Measurements from ENCODE around the gene MAN1C1. TPM values are rescaled to one million over a fixed set of nuclear protein-coding genes. Genes with fewer than 3 reads are reported as not detected.

Gene MAN1C1
- total RNA-seq, 1 donor from 2014 or later, result 64.7 TPM

- Mint-ChIP-seq H3K4me3 (ENCODE audit: unreplicated experiment) (no peak overlapping the region), H3K27me3 (ENCODE audit: unreplicated experiment) (no peaks in the 10 kb centered on the region), H3K27ac (ENCODE audit: unreplicated experiment) (no peak overlapping the region), H3K4me1 (ENCODE audit: unreplicated experiment) (peaks cover 17% of the 10 kb centered on the region), H3K36me3 (ENCODE audit: unreplicated experiment) (peaks cover 17% of the 10 kb centered on the region), H3K9me3 (ENCODE audit: unreplicated experiment) (no peaks in the 10 kb centered on the region)
- no peak for TF ChIP-seq CTCF (IDR thresholded peaks at IDR 0.05)
- no peak for DNase-seq (ENCODE audit: extremely low spot score, unreplicated experiment)
These were observed 197.3 kb downstream of the MAN1C1 start for GRCh38 chr1:25813734-25814471.

- Mint-ChIP-seq H3K27me3 (ENCODE audit: unreplicated experiment) (no peaks in the 10 kb centered on the region), H3K9me3 (ENCODE audit: unreplicated experiment) (no peaks in the 10 kb centered on the region), H3K4me1 (ENCODE audit: unreplicated experiment) (peaks cover 23% of the 10 kb centered on the region), H3K36me3 (ENCODE audit: unreplicated experiment) (peaks cover 12% of the 10 kb centered on the region), H3K27ac (ENCODE audit: unreplicated experiment) (no peak overlapping the region), H3K4me3 (ENCODE audit: unreplicated experiment) (no peak overlapping the region)
- TF ChIP-seq CTCF (IDR thresholded peaks at IDR 0.05), result no peak
- no peak for DNase-seq (ENCODE audit: extremely low spot score, unreplicated experiment)
These were observed 198.0 kb downstream of the MAN1C1 start for GRCh38 chr1:25814549-25815087.

- H3K4me3 Mint-ChIP-seq (ENCODE audit: unreplicated experiment), result no peak overlapping the region
These were observed 198.9 kb downstream of the MAN1C1 start for GRCh38 chr1:25815208-25816111.

GRCh38 chr1:25816112-25816718, 199.6 kb downstream of the MAN1C1 start:
- Mint-ChIP-seq H3K36me3 (ENCODE audit: unreplicated experiment) (peaks cover 7% of the 10 kb centered on the region), H3K9me3 (ENCODE audit: unreplicated experiment) (no peaks in the 10 kb centered on the region), H3K27ac (ENCODE audit: unreplicated experiment) (no peak overlapping the region), H3K4me1 (ENCODE audit: unreplicated experiment) (peaks cover 23% of the 10 kb centered on the region), H3K4me3 (ENCODE audit: unreplicated experiment) (no peak overlapping the region), H3K27me3 (ENCODE audit: unreplicated experiment) (no peaks in the 10 kb centered on the region)
- no peak for DNase-seq (ENCODE audit: extremely low spot score, unreplicated experiment)
- TF ChIP-seq CTCF (IDR thresholded peaks at IDR 0.05), result no peak

More at GRCh38 chr1:25815208-25816111, 198.9 kb downstream of the MAN1C1 start:
- peaks cover 21% of the 10 kb centered on the region for H3K4me1 Mint-ChIP-seq (ENCODE audit: unreplicated experiment)
- H3K36me3 Mint-ChIP-seq (ENCODE audit: unreplicated experiment), result peaks cover 9% of the 10 kb centered on the region
- TF ChIP-seq CTCF (IDR thresholded peaks at IDR 0.05), result no peak
- no peaks in the 10 kb centered on the region for H3K27me3 Mint-ChIP-seq (ENCODE audit: unreplicated experiment)
- no peak for DNase-seq (ENCODE audit: extremely low spot score, unreplicated experiment)
- H3K27ac Mint-ChIP-seq (ENCODE audit: unreplicated experiment), result no peak overlapping the region
- no peaks in the 10 kb centered on the region for H3K9me3 Mint-ChIP-seq (ENCODE audit: unreplicated experiment)

Measured in osteocyte (in vitro differentiated cells).